Inferior parietal cortex (tissue), 1 donor: ENCODE data around the gene KIAA1755.

Experiments used
- DNase-seq: peaks from one replicate; pipeline ENCODE4 v3.0.0-alpha.2; 2016; ENCODE audit errors: extremely low spot score

Gene KIAA1755

DNA sequence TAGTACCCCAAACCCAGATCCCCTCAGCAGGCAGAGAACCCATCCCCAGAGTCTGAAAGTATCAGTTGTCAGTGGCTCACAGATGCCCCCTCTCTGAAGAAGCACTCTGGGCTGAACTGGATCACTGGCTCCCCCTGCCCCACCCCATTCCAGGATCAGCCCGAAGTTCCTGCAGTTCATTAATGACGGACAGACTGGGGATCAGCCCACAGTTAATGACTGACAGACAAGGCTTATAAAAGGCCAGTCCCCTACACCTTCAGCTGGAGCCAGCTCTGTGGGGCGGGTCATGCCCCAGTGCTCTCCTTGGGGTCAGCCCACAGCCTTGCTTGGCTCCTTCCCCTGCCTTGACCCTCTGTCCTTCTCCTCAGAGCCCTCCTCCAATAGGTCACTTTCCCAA, 21.7 kb downstream of the KIAA1755 start:
- DNase-seq: no peak

- DNase-seq: no peak
Observed at GRCh38 chr20:38237381-38237780, 23.2 kb downstream of the KIAA1755 start.

GRCh38 chr20:38231531-38232121, 28.9 kb downstream of the KIAA1755 start:
- no peak for DNase-seq

GRCh38 chr20:38230957-38231526, 29.5 kb downstream of the KIAA1755 start:
- DNase-seq: no peak

DNA sequence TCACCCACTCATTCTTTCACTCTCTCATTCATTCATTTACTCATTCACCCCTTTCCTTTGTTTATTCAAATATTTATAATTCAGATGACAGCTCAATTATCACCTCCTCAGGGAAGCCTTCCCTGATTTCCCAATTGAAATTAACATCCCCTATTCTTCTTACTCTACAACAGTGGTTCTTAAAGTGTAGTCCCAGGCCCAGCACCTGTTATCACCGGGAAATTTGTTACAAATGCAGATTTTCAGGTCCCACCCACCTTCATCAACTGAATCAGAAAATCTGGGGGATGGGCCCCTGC, 30.3 kb downstream of the KIAA1755 start:
- no peak for DNase-seq

DNA sequence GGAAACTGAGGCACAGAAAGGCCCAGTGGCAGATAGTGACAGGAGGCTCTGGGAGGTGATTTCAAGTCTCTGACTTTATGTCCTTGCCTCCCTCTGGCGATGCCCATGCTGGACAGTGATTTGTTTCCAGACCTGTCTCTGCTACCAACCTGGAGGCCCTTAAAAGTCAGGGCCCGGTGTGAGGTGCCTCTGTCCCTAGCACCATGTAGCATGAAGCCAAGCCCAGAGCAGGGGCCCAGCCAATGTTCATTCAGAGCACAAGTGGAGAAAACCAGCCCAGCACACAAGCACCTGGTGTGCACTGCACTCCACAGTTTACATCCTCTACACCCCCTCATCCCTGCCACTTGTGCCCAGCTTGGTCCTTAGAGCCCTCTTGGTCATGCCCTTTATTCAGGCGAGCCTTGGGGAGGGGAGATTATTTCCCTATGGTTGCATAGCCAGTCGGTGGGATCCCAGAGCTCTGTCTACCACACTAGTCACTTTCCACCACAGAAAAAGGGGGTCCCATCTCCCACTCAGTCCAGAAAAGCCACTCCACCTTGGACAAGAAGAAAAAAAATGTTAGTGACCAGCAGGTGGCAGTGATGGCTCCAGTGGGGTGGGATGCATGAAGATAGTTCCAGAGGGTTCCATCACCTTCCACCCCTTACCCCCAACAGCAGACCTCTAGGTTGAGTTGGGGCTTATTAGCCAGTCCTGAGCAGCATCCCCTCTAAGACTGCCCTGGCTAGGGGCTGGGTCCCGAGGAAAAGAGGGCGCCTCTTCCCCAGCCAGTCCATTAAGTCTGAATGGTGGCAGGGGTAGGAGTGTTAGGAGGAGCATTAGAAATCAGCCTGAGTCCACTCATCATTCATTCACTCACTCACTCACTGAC, 30.9 kb downstream of the KIAA1755 start:
- no peak for DNase-seq

DNA sequence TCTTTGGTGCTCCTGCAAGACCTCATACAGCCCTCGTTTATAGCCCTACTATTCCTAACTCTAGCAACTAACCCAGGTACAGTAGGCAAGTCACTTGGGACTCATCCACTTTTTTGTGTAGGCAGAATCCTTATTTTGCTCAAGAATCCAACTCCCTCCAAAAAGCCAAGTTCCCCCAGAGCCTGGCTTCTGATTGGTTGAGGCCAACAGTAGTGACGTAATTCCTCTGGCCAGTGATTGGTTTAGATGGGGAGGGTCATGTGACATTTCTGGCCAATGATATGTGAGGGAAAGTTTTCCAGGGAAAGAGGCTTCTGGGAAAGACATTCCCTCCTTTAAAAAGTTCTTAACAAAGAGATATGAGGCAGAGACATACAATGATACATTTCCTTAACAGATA, 32.1 kb downstream of the KIAA1755 start:
- no peak for DNase-seq

DNA sequence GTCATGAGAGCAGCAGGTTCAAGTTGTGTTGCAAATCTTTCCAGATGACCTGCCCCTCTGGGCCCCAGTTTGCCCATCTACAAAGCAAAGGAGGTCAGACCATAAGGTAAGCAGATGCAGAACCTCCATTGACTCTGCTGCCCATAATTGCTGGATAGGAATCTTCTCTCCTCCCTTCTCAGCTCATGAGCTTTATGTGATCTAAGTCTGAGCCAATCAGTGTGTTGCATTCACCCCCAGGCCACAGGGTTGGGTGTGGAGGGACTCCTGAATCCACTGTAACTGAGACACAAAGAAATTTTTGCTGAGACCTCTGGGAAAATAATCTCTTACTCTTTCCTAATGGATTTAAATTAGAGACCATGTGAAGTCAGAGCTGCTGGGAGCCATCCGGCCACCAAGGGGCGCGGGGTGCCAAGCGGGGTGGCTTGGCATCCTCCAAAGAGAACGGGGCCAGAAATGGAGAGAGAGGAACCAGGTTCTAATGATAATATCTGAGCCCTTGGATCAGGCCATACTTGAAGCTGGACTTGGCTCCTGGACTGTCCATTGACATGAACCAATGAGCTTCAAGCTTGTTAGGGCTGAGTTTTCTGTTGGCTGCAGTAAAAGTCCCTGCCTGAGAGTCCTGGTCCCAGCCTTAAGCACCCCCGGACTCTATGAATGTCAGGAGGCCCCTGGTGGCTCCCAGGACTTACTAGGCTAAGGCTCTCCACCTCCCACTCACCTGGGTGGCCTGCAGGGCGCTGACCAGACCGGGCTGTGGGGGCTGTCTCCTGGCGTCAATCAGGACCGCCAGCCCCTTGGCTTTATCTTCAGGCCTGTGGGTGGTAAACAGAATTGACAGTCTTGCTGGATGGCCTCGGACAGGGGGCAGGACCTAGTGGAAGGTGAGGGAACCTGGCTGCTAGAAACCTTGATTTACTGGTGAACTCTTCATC, 32.8 kb downstream of the KIAA1755 start:
- no peak for DNase-seq

DNA sequence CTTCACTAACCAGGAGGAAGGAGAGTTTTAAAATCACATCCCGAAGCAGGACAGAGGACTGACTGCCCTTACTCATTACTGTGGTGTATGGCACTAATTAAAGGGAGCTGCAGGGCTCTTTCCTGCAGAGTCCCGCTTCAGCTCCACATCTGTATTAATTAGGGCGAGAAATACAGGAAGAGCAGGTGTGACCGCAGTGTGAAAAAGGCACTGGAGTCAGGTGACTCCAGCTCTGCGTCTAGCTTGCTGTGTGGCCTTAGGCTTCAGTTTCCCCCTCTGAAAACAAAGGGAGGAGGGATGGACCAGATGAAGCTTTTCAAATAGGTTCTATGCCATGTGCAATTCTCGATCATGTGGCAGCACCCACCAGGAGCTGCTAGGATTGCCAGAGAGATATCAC, 34.0 kb downstream of the KIAA1755 start:
- DNase-seq: no peak

GRCh38 chr20:38225900-38226263, 34.7 kb downstream of the KIAA1755 start:
- no peak for DNase-seq

DNA sequence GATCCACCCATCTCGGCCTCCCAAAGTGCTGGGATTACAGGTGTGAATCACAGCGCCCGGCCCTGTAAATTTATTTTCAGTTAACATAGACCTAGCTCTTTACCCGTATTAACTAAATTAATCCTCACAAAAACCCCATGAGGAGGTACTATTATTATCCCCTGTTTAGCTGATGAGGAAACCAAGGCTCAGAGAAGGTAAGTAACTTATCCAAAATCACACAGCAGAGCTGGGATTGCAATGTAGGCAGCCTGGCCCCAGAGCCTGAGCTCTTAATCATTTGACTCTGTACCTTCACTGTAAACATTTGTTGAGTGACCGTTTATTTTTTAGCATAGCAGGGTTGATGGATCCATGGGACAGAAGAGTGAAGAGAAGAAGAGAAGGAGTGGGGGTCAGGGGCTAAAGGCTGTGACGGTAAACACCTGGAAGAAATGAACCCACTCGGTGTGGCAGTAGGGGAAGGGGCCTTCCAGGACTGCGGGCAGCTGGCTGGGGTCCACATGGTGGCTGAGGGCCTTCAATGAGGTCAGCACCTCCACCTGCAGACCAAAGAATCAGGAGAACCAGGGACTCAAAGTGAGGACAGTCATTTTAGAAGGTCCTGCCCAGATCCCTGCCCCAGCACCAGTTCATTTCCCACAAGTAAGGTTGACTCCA, 35.2 kb downstream of the KIAA1755 start:
- DNase-seq: no peak

DNA sequence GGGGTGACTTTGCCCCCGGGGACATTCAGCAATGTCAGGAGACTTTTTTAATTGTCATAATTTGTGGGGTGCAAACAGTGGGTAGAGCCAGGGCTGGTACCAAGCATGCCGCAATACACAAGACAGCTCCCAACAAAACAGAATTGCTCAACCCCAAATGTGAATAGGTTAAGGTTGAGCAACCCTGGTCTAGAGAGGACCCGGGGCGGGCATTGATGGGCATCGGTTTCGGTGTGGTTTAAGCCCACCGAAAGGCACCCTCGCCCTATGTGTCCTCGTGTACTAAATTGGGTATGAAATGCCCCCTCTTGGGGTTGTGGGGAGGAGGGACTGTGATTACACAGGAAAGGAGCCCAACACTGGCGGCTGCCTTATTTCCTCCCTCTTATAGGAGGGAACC, 36.0 kb downstream of the KIAA1755 start:
- no peak for DNase-seq

DNA sequence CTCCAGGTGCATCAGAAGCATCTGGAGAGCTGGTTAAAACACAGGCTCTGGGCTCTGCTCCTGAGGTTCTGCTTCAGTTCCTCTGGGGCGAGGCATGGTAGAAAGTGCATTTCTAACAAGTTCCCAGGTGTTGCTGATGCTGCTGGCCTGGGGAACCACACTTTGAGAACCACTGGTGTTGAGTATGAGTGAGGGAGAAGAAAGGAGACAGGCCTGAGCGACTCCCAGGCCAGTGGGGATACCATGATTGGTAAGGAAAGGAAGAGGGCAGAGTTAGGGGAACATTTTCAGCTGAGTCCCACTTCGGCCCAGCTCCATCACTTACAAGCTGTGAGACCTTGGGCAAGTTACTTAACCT, 36.8 kb downstream of the KIAA1755 start:
- DNase-seq: no peak

- no peak for DNase-seq
Observed at GRCh38 chr20:38222923-38223742, 37.4 kb downstream of the KIAA1755 start.

DNA sequence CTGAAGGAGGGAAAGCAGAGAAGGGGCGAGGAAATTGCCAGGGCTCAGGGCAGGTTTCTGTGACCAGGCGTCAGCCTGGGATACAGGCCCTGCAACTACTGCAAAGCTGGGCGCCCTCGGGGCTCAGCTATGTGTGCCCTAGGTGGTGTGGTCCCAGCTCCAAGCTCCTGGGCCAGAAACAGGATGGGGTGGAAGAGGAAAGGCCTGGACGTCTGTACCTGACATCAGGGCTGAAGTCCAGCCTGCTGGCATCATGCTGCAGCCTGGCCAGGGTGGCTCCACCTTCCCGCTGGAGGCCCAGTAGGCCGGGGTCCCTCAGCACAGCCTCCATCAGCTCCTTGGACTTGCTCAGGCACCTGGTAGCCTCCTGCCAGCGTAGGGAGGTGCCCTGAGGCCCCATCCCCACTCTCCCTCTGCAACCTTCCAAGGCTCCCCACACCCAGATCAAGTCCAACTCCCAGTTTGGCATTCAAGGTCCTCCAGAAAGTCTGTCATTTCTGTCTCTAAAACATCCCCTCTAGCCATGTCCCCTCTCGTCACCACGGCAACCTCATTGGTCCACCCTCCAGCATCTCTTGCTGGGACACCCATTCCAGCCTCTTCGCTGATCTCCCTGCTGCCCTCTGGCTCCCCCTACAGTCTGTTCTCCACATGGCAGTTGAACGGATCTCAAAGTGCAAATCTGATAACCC, 38.2 kb downstream of the KIAA1755 start:
- DNase-seq: peak; percentile 73

GRCh38 chr20:38221119-38221589, 39.4 kb downstream of the KIAA1755 start:
- peak; percentile 66 for DNase-seq

GRCh38 chr20:38220587-38221118, 39.9 kb downstream of the KIAA1755 start:
- DNase-seq: no peak

GRCh38 chr20:38219006-38219950, 41.3 kb downstream of the KIAA1755 start:
- DNase-seq: no peak

DNA sequence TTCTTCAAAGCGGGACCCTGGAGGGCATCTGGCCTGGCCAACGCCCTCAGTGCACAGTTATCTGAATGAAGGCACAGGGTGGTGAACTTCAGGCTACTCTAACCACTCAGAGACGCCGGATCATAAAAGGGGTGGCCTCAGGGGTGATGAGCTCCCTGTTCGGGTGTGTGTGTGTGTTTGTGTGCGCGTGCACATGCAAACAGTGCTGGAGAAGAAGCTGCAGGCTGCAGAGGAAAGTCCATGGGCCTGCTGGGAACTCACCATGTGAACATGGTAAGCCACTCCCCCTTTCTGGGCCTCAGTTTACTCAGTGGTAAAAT, 42.0 kb downstream of the KIAA1755 start:
- DNase-seq: no peak
